HEK293T (cell line): ENCODE data around the gene SPP1.

Source experiments
- ARNT ChIP-seq: fragments of 450-650 bp; IDR thresholded peaks from 2 replicates; pipeline ENCODE4 v1.6.1; 2017; ENCODE audit warnings: mild to moderate bottlenecking
- BHLHE40 ChIP-seq: fragments of 450-650 bp; IDR thresholded peaks from 2 replicates; pipeline ENCODE4 v1.6.1; 2016; ENCODE audit warnings: mild to moderate bottlenecking, moderate library complexity, borderline replicate concordance
- ELF4 ChIP-seq: fragments of 450-650 bp; IDR thresholded peaks from 2 replicates; pipeline ENCODE4 v1.6.1; 2017; ENCODE audit warnings: antibody characterized with exemption
- HDGF ChIP-seq: fragments of 450-650 bp; IDR thresholded peaks from 2 replicates; pipeline ENCODE4 v1.6.1; 2017; ENCODE audit warnings: antibody characterized with exemption, borderline replicate concordance
- NFRKB ChIP-seq: fragments of 450-650 bp; IDR thresholded peaks from 2 replicates; pipeline ENCODE4 v1.6.1; 2016; ENCODE audit warnings: mild to moderate bottlenecking, moderate library complexity
- SP1 ChIP-seq: fragments of 450-650 bp; IDR thresholded peaks from 2 replicates; pipeline ENCODE4 v1.6.1; 2017
- TARDBP ChIP-seq: fragments of 450-650 bp; IDR thresholded peaks from 2 replicates; pipeline ENCODE4 v1.6.1; 2016
- ZNF384 ChIP-seq: fragments of 450-650 bp; IDR thresholded peaks from 2 replicates; pipeline ENCODE4 v1.6.1; 2016

DNA sequence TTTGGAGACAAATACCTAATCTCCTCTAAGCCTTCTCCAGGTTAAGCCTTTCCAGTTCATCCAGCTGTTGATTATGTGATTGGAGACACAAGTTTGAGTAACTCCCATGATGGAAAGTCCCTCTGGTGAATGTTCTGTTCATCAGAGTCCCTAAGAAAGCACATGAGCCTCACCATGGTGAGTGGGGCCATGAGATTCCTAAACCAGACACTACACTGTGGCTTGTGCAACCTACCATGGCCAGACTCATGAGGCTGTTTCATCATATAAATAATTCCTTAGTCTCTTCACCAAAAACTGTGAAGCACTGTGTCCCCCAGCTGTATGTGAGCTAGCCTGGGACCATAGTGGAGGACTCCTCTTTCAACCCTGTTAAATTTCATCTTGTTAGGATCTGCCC, 46.3 kb downstream of the SPP1 start:
- TF ChIP-seq HDGF (no peak), ELF4 (no peak), ARNT (no peak), NFRKB (no peak), SP1 (no peak), ZNF384 (no peak), BHLHE40 (no peak), TARDBP (no peak)
